Type B pancreatic cell (in vitro differentiated cells): ENCODE results near the gene HIKESHI. TPM values are rescaled to one million over a fixed set of nuclear protein-coding genes. Genes with fewer than 3 reads are reported as not detected.
"Not testable (repeated sequence)": the region's sequence is repeated elsewhere in the genome, so short reads cannot be mapped to it uniquely, and the experiment has no call there.

Experiments
- DNase-seq: peaks from one replicate; pipeline ENCODE4 v3.0.0; 2021; ENCODE audit warnings: mixed read lengths; ENCODE audit not compliant: unreplicated experiment; ENCODE audit errors: extremely low spot score
- H3K27ac Mint-ChIP-seq: 2 replicates; pipeline ENCODE4 v1.8.0; 2021; ENCODE audit warnings: mild to moderate bottlenecking, mixed read lengths
- H3K27me3 Mint-ChIP-seq: 2 replicates; pipeline ENCODE4 v1.8.0; 2021; ENCODE audit warnings: mixed read lengths
- H3K36me3 Mint-ChIP-seq: 2 replicates; pipeline ENCODE4 v1.8.0; 2021; ENCODE audit warnings: mixed read lengths
- H3K4me1 Mint-ChIP-seq: one replicate; pipeline ENCODE4 v1.8.0; 2021; ENCODE audit warnings: mixed read lengths; ENCODE audit not compliant: unreplicated experiment
- H3K4me3 Mint-ChIP-seq: 2 replicates; pipeline ENCODE4 v1.8.0; 2021; ENCODE audit warnings: mild to moderate bottlenecking, mixed read lengths
- H3K9me3 Mint-ChIP-seq: 2 replicates; pipeline ENCODE4 v1.8.0; 2021; ENCODE audit warnings: mixed read lengths
- CTCF ChIP-seq: fragments of 200-600 bp; sonication (generic); conservative IDR thresholded peaks from 2 replicates; pipeline ENCODE4 v1.5.0; 2021; ENCODE audit warnings: antibody characterized with exemption, mild to moderate bottlenecking
- total RNA-seq: library from RNA; stranded (reverse); gene quantifications from 2 replicates; pipeline ENCODE4 v1.2.1, GENCODE V29; 2021; ENCODE audit warnings: low replicate concordance

The HIKESHI gene
- total RNA-seq, 1 donor from 2014 or later: 40.4 TPM

- no peak overlapping the region for H3K4me3 Mint-ChIP-seq
- no peaks in the 10 kb centered on the region for H3K9me3 Mint-ChIP-seq
- TF ChIP-seq CTCF: no peak
- H3K27me3 Mint-ChIP-seq: no peaks in the 10 kb centered on the region
- no peak overlapping the region for H3K27ac Mint-ChIP-seq
- H3K4me1 Mint-ChIP-seq: no peaks in the 10 kb centered on the region
- DNase-seq: no peak
- no peaks in the 10 kb centered on the region for H3K36me3 Mint-ChIP-seq
Observed at GRCh38 chr11:86294026-86294425, 8.0 kb upstream of the HIKESHI start.

GRCh38 chr11:86301742-86302091, 323 bp upstream of the HIKESHI start:
- peak overlapping the region; percentile 99 for H3K27ac Mint-ChIP-seq

GRCh38 chr11:86303257-86303656, 1.2 kb downstream of the HIKESHI start:
- Mint-ChIP-seq H3K4me1 (peaks cover 21% of the 10 kb centered on the region), H3K4me3 (peak overlapping the region; percentile 100), H3K36me3 (peaks cover 8% of the 10 kb centered on the region), H3K27ac (peak overlapping the region; percentile 99), H3K9me3 (no peaks in the 10 kb centered on the region), H3K27me3 (no peaks in the 10 kb centered on the region)
- DNase-seq: no peak
- no peak for TF ChIP-seq CTCF

More at GRCh38 chr11:86301742-86302091, 323 bp upstream of the HIKESHI start:
- Mint-ChIP-seq H3K36me3 (peaks cover 8% of the 10 kb centered on the region), H3K9me3 (no peaks in the 10 kb centered on the region), H3K27me3 (no peaks in the 10 kb centered on the region), H3K4me1 (peaks cover 21% of the 10 kb centered on the region), H3K4me3 (peak overlapping the region; percentile 100)
- DNase-seq: no peak
- TF ChIP-seq CTCF: no peak

- not testable (repeated sequence) for H3K27me3 Mint-ChIP-seq, DNase-seq, H3K4me1 Mint-ChIP-seq, H3K27ac Mint-ChIP-seq, H3K4me3 Mint-ChIP-seq, H3K9me3 Mint-ChIP-seq
- peaks cover 43% of the 10 kb centered on the region for H3K36me3 Mint-ChIP-seq
Observed at GRCh38 chr11:86308710-86309109, 6.7 kb downstream of the HIKESHI start.

- H3K9me3 Mint-ChIP-seq: no peaks in the 10 kb centered on the region
- H3K4me3 Mint-ChIP-seq: no peak overlapping the region
- H3K27me3 Mint-ChIP-seq: no peaks in the 10 kb centered on the region
- TF ChIP-seq CTCF: no peak
- H3K4me1 Mint-ChIP-seq: no peaks in the 10 kb centered on the region
- no peak overlapping the region for H3K27ac Mint-ChIP-seq
- DNase-seq: no peak
- peaks cover 45% of the 10 kb centered on the region for H3K36me3 Mint-ChIP-seq
Observed at GRCh38 chr11:86313793-86314192, 11.8 kb downstream of the HIKESHI start.

- peaks cover 42% of the 10 kb centered on the region for H3K36me3 Mint-ChIP-seq
- H3K9me3 Mint-ChIP-seq: no peaks in the 10 kb centered on the region
- no peak overlapping the region for H3K4me3 Mint-ChIP-seq
- H3K4me1 Mint-ChIP-seq: no peaks in the 10 kb centered on the region
- no peaks in the 10 kb centered on the region for H3K27me3 Mint-ChIP-seq
- DNase-seq: no peak
- TF ChIP-seq CTCF: no peak
- no peak overlapping the region for H3K27ac Mint-ChIP-seq
Observed at GRCh38 chr11:86314636-86315035, 12.6 kb downstream of the HIKESHI start.
